HS-27A (cell line): Measurements from ENCODE around the gene DIP2B.

Source experiments
- DNase-seq: peaks from one replicate; pipeline ENCODE4 v3.0.0-alpha.2; 2012; ENCODE audit warnings: low read depth, missing footprints

Gene DIP2B

DNA sequence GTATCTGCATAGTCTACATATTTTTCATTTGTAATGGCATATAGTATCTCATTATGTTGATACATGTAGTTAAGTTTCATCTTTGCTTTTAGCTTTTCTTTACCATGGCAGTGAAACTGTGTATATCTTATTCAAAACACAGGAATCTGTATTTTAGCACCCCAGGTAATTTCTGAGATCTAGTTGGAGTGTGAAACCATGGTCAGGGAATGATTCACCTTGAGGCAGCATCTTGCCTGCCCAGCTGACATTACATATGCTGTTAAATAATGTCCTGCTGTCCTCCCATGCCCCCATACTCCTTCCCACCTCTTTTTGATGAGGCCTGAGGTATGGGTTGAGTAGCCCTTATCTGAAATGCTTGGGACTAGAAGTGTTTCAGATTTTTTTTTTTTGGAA, 133.7 kb downstream of the DIP2B start:
- DNase-seq, result no peak

DNA sequence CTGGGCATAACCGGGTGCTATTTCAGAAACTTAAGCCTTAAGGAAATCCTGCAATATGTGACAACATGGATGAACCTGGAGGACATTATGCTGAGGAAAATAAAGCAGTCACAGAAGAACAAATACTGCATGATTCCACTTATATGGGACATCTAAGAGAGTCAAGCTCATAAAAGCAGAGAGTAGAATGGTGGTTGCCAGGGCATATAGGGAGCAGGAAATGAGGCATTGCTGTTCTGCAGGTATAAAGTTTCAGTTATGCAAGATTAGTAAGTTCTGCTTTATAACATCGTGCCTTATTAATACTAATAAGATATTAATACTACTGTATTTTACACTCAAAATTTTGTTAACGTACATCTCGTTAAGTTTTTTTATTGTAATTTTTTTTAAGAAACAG, 134.9 kb downstream of the DIP2B start:
- no peak for DNase-seq

- DNase-seq, result no peak
Measured at GRCh38 chr12:50640321-50640939, 135.6 kb downstream of the DIP2B start.

- DNase-seq, result no peak
Measured at GRCh38 chr12:50641566-50641965, 136.8 kb downstream of the DIP2B start.

- DNase-seq, result no peak
Measured at GRCh38 chr12:50642035-50642451, 137.3 kb downstream of the DIP2B start.

GRCh38 chr12:50642761-50643160, 138.0 kb downstream of the DIP2B start:
- no peak for DNase-seq

DNA sequence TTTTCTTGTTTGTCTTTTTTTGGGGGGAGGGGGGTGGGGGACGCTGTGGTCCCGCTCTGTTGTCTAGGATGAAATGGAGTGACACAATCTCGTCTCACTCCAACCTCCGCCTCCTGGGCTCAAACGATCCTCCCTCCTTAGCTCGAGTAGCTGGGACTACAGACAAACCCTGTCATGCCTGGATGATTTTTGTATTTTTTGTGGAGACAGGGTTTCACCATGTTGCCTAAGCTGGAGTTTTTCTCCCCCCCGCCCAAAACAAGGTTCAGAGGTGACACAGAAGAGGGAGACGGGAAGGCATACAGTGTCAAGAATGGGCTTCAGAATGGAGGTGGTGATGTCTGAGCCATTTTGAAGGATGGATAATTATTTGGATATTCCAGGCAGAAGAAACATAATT, 142.2 kb downstream of the DIP2B start:
- no peak for DNase-seq

- no peak for DNase-seq
Measured at GRCh38 chr12:50647479-50647878, 142.7 kb downstream of the DIP2B start.

- no peak for DNase-seq
Measured at GRCh38 chr12:50650285-50650684, 145.5 kb downstream of the DIP2B start.

DNA sequence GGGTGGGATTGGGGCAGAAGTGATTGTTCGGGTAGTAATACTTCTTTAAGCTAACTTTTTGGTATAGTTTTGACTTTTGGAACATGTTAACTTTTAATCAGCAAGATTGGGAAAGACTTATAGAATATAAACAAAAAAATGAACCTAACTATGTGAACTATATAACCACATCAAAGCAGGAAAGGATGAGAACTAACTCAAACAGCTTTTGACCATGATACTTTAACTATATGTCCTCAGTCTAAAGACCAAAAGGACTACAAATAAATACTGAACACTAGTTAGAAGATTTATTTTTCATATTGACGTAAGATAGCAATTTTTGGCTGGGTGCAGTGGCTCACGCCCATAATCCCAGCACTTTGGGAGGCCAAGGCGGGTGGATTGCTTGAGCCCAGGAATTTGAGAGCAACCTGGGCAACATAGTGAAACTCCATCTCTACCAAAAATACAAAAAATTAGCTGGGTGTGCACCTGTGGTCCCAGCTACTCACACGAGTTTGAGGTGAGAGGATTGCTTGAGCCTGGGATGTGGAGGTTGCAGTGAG, 150.7 kb downstream of the DIP2B start:
- DNase-seq, result no peak

DNA sequence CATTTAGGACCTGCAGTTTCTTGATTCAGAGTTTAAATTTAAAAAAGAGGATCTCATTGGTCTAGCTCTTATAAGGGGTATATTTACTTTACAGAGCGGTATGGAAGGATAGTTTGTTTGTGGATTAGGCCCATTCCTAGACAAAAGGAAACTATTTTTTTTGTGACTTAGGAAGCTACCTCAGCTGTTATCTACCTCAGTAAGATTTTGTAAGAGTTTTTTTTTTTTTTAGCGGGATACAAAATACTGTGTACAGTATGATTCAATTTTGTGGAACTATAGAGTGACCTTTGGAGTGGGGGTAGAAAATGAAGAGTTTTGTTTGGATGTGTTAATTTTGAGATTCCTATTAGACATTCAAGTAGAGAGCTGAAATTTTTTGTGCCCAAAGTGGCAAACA, 154.5 kb downstream of the DIP2B start:
- DNase-seq, result no peak

GRCh38 chr12:50659690-50660424, 155.1 kb downstream of the DIP2B start:
- DNase-seq, result no peak

DNA sequence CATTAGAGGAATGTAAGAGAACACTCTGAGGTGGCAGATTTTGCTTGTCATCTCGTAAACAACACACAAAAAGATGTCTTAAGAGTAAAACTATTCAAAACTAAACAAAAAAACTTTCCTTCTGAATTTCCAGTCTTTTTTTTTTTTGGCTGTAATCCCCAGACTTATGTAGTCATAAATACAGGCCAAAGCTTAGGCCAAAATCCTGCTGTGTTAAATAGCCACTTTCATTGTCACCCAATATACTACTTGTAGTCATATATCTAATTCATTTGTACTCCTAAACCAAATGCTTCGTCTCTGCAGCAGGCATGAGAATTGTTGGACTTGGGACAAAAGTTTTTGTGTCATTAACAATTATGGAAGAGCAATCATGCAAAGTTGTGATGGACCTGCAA, 155.6 kb downstream of the DIP2B start:
- no peak for DNase-seq

- DNase-seq, result no peak
Measured at GRCh38 chr12:50661300-50662115, 156.7 kb downstream of the DIP2B start.

- DNase-seq, result no peak
Measured at GRCh38 chr12:50662116-50662510, 157.3 kb downstream of the DIP2B start.

DNA sequence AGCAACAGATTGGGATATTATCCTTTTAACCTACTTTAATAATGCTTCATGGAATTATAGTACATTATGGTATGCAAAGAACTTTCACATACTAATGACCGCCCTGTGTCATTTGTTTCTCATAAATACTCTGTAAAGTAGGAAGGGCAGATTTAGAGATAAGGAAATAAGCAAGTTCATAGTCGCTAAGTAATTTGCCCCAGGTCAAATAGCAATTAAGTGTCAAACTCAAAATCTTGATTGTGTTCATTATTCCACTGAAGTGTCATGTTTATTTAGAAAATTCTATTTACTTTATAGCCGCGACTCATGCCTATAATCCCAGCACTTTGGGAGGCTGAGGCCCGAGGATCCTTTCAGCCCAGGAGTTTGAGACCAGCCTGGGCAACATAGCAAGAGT, 160.4 kb downstream of the DIP2B start:
- DNase-seq, result no peak

GRCh38 chr12:50665609-50666008, 160.8 kb downstream of the DIP2B start:
- no peak for DNase-seq

- no peak for DNase-seq
Measured at GRCh38 chr12:50666023-50666422, 161.2 kb downstream of the DIP2B start.

DNA sequence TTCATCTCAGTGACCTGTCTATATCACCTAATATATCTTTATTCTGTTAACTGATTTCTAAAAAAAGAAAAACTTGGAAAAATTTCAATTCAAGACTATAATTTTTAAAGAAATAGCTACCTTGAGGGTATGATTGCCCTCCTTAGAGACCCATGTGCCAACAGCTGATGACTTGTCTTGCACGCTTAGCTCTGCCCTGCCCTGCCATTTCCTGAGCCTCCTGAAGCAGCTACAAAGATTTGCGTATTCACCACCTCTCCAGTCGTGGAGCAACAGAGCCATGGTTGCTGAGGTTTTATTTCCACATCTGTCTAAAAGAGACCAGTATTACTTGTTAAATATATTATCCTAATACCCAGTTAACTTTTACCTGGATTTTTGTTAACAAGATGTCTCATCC, 167.4 kb downstream of the DIP2B start:
- no peak for DNase-seq

- no peak for DNase-seq
Measured at GRCh38 chr12:50676756-50677155, 172.0 kb downstream of the DIP2B start.

- no peak for DNase-seq
Measured at GRCh38 chr12:50677858-50678257, 173.1 kb downstream of the DIP2B start.

DNA sequence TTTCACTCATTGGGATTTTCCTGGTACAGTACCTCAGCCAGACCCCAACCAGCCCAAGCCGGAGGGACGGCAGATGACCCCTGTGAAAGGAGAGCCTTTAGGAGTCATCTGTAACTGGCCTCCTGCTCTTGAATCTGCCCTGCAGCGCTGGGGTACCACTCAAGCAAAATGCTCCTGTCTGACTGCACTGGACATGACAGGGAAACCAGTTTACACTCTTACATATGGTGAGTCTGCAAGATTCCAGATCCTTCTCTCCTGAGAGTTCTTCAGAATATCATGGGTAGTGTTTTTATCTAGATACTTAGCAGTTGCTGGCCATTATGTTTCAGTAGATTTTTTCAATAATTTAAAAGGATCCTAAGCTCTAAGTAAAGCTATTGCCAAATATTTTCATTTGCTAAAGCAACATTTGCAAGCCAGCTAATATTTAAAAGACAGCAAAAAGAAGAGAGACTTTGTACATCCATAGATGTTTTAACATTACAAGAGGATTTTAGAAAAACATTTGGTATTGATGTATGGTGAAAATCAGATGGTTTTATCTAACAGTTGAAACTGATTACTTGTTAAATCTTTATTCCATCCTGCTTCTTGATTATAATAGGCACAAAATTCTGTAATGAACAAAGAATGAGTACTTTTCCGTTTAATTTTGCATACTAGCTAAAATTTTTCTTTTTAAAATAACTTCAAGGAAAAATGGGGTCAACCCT, 174.0 kb downstream of the DIP2B start:
- DNase-seq, result no peak
